CD4-positive, alpha-beta T cell (primary cell): ENCODE data around the gene MID2. TPM values are rescaled to one million over a fixed set of nuclear protein-coding genes. Genes with fewer than 3 reads are reported as not detected.

ENCODE experiments used
- ATAC-seq: fragments of 200-7000 bp; cut with Tn5 transposase; one replicate; pipeline ENCODE4 v1.10.0; 2022; ENCODE audit warnings: mild to moderate bottlenecking; ENCODE audit not compliant: poor library complexity
- CTCF ChIA-PET: fragments of 350-600 bp; sonication (Branson Sonifier 250); formaldehyde crosslinking; loops from one replicate; lab custom pipeline; 2021; ENCODE audit warnings: antibody characterized with exemption, inconsistent platforms; lab: Charles Lee
- POLR2A ChIA-PET: fragments of 350-600 bp; sonication (Branson Sonifier 250); formaldehyde crosslinking; loops from one replicate; lab custom pipeline; 2021; ENCODE audit warnings: antibody characterized with exemption, inconsistent platforms; lab: Charles Lee
- DNase-seq, 14 experiments: peaks; one replicate each; pipeline ENCODE4 v3.0.0-alpha.2; 2013 to 2020; ENCODE audit warnings: mixed read lengths in 2 of 14
- H3K27ac ChIP-seq, 2 donors: one replicate each; pipeline versions ENCODE4 v1.5.1 to v1.7.0; 2013; ENCODE audit warnings: low read length in 2 of 2, low read depth in 1 of 2, mild to moderate bottlenecking in 1 of 2
- H3K27me3 ChIP-seq, 2 experiments: 1 replicate in 1 of 2; 2 replicates in 1 of 2; pipeline versions ENCODE4 v1.6.1 to v1.7.0; 2013; ENCODE audit warnings: low read length in 2 of 2, control low read depth in 1 of 2, mild to moderate bottlenecking in 1 of 2, moderate library complexity in 1 of 2; ENCODE audit not compliant: insufficient read depth in 2 of 2, control insufficient read depth in 1 of 2
- H3K36me3 ChIP-seq: one replicate; pipeline ENCODE4 v1.6.1; 2013; ENCODE audit warnings: low read length, control low read depth; ENCODE audit not compliant: insufficient read depth
- H3K4me1 ChIP-seq: one replicate; pipeline ENCODE4 v1.6.1; 2013; ENCODE audit warnings: low read length, control low read depth; ENCODE audit not compliant: insufficient read depth
- H3K4me3 ChIP-seq: one replicate; pipeline ENCODE4 v1.5.1; 2013; ENCODE audit warnings: mild to moderate bottlenecking, low read length, moderate library complexity
- H3K9me3 ChIP-seq, 2 experiments: 1 replicate in 1 of 2; 2 replicates in 1 of 2; pipeline versions ENCODE4 v1.6.1 to v1.7.0; 2013; ENCODE audit warnings: low read length in 2 of 2, mild to moderate bottlenecking in 2 of 2, control low read depth in 1 of 2, moderate library complexity in 1 of 2; ENCODE audit not compliant: control insufficient read depth in 1 of 2, insufficient read depth in 1 of 2
- H3K27ac Mint-ChIP-seq: one replicate; pipeline ENCODE4 v1.8.0; 2020; ENCODE audit warnings: mixed read lengths
- H3K27me3 Mint-ChIP-seq: one replicate; pipeline ENCODE4 v1.8.0; 2021; ENCODE audit warnings: mixed read lengths
- H3K36me3 Mint-ChIP-seq: one replicate; pipeline ENCODE4 v1.8.0; 2021; ENCODE audit warnings: low read depth, mixed read lengths
- H3K4me1 Mint-ChIP-seq: one replicate; pipeline ENCODE4 v1.8.0; 2021; ENCODE audit warnings: low read depth, mixed read lengths
- H3K4me3 Mint-ChIP-seq: one replicate; pipeline ENCODE4 v1.8.0; 2020; ENCODE audit warnings: mild to moderate bottlenecking, mixed read lengths
- H3K9me3 Mint-ChIP-seq: one replicate; pipeline ENCODE4 v1.8.0; 2020; ENCODE audit warnings: mixed read lengths
- intact Hi-C, 2 experiments: fragments of 100-400 bp; cut with DNase I in 1 of 2; cut with micrococcal nuclease in 1 of 2; formaldehyde crosslinking; loops; one replicate each; pipeline versions ENCODE4 v1.15.1 to v1.9.0; 2023 to 2025; cut with DNase I, micrococcal nuclease
- total RNA-seq, 174 experiments: library from RNA in 2 of 174; stranded (reverse) in 2 of 174; gene quantifications; one replicate each; pipeline ENCODE4 v1.2.3 and lab custom pipeline; 2021 to 2026
- TF ChIP-seq, protein P1 (sequence below): fragments of 200-600 bp; IDR thresholded peaks from one replicate; pipeline ENCODE4 v1.8.0; 2022; ENCODE audit warnings: antibody characterized with exemption, mild to moderate bottlenecking

MID2 gene
- total RNA-seq, 2 experiments from 2014 or later = 15.7 to 16.9 TPM

DNA sequence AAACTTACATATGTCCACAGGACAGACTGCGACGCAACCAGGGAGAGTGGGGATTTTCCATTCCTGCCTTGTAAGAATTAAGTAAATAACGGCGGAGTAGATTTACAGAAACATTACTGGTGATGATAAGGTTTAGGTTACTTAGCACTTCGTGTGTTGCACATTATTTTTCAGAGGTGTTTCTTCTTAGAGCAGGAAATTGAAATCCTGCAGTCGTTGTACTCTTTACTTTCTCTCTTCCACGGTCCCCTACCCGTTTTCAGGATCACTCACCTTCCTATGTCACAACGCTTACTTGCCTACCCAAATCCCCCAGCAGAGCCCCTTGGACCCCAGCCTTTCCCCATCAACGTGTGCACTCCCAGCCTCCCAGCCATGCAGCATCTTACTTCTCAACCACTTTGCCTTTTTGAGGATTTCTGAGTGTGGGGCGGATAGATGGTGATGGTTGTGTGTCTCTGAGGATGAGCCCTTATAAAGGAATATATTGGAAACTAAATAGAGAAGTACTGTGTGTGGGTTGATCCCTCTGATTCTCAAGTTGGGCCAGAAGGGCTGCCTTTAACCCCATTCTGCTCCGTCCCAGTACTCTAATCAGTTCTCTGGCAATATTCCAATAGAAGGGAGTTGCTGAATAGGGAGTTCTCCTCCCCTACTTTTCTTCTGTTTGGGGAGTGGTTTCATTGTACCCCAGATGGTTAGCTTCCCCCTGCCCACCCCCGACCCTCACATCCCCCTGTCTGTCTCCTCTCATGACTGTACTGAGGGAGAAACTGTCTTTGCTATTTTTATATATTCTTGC is 1.6 kb downstream of the MID2 start:
- H3K27ac Mint-ChIP-seq = peak overlapping the region; percentile 90
- POLR2A ChIA-PET = interaction anchor here (2.3 kb wide), 1 partner anchor 199 kb away, joined by 17 read pairs; the partner anchor contains the start of gene PRPS1
- Histone ChIP-seq H3K27ac (no peak overlapping the region), H3K4me1 (peaks cover 20% of the 10 kb centered on the region), H3K9me3 (no peaks in the 10 kb centered on the region), H3K27me3 (no peaks in the 10 kb centered on the region), H3K36me3 (no peaks in the 10 kb centered on the region), H3K4me3 (peak overlapping the region; percentile 42)
- peaks cover 58% of the 10 kb centered on the region for H3K4me1 Mint-ChIP-seq
- ATAC-seq = no peak
- peak in 2 of 14 experiments; percentile 13 to 31 for DNase-seq
- TF ChIP-seq, protein P1, sequence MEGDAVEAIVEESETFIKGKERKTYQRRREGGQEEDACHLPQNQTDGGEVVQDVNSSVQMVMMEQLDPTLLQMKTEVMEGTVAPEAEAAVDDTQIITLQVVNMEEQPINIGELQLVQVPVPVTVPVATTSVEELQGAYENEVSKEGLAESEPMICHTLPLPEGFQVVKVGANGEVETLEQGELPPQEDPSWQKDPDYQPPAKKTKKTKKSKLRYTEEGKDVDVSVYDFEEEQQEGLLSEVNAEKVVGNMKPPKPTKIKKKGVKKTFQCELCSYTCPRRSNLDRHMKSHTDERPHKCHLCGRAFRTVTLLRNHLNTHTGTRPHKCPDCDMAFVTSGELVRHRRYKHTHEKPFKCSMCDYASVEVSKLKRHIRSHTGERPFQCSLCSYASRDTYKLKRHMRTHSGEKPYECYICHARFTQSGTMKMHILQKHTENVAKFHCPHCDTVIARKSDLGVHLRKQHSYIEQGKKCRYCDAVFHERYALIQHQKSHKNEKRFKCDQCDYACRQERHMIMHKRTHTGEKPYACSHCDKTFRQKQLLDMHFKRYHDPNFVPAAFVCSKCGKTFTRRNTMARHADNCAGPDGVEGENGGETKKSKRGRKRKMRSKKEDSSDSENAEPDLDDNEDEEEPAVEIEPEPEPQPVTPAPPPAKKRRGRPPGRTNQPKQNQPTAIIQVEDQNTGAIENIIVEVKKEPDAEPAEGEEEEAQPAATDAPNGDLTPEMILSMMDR = no peak
- intact Hi-C loops = loop anchor here in 1 of 2 experiments (5.0 kb wide), 1 partner anchor 50 kb away; the partner anchor contains the start of genes NCBP2L and TSC22D3
- peak overlapping the region; percentile 93 for H3K4me3 Mint-ChIP-seq
- CTCF ChIA-PET = interaction anchor here (0.9 to 1.0 kb wide), 2 partner anchors 111 to 155 kb away, joined by 3 to 5 read pairs; no protein-coding TSS in a partner anchor
- peaks cover 5% of the 10 kb centered on the region for H3K27me3 Mint-ChIP-seq
- no peaks in the 10 kb centered on the region for H3K9me3 Mint-ChIP-seq
- H3K36me3 Mint-ChIP-seq = no peaks in the 10 kb centered on the region

DNA sequence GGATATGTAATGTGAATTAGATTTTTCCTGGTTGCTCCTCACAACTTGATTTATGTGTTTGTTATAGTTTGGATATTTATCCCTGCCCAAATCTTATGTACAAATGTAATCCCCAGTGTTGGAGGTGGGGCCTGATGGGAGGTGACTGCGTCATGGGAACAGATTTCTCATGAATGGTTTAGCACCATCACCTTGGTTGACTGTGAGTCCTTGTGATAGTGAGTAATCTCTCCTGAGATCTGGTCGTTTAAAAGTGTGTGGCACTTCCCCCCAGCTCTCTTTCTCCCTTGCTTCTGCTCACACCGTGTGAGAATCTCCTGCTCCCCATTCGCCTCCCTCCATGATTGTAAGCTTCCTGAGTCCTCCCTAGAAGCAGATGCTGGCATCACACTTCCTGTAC is 2.2 kb downstream of the MID2 start:
- Histone ChIP-seq H3K27me3 (no peaks in the 10 kb centered on the region), H3K36me3 (no peaks in the 10 kb centered on the region), H3K27ac (no peak overlapping the region), H3K9me3 (no peaks in the 10 kb centered on the region), H3K4me3 (no peak overlapping the region), H3K4me1 (peaks cover 20% of the 10 kb centered on the region)
- no peaks in the 10 kb centered on the region for H3K9me3 Mint-ChIP-seq
- H3K27ac Mint-ChIP-seq = peak overlapping the region; percentile 15
- intact Hi-C loops = loop anchor here in 1 of 2 experiments (5.0 kb wide), 1 partner anchor 51 kb away; the partner anchor contains the start of genes NCBP2L and TSC22D3
- TF ChIP-seq, protein P1 = no peak
- H3K4me1 Mint-ChIP-seq = peaks cover 60% of the 10 kb centered on the region
- H3K27me3 Mint-ChIP-seq = peaks cover 5% of the 10 kb centered on the region
- no peak for DNase-seq
- CTCF ChIA-PET = interaction anchor here (1.0 kb wide), 1 partner anchor 155 kb away, joined by 5 read pairs; no protein-coding TSS in a partner anchor
- POLR2A ChIA-PET = no interaction called here
- peak overlapping the region; percentile 46 for H3K4me3 Mint-ChIP-seq
- no peaks in the 10 kb centered on the region for H3K36me3 Mint-ChIP-seq
- no peak for ATAC-seq

DNA sequence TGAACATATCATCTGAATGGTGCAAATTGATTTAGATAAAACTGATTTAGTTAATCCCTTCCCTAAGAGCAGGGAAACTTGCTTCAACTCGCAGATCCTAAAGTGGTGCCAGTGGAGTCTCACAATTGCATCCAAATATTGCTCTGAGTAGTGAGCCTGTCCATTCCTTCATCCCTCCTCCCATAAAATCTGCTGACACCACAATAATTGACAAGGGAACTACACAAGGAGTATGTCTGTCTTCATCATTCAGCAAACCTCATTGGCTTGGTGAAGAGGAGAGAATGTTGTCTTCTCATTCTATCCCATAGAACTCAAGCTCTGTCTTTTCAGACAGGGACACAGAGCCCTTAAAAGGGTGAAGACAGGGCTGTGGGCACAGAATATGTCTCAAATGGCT is 4.2 kb downstream of the MID2 start:
- Histone ChIP-seq H3K27me3 (no peaks in the 10 kb centered on the region), H3K9me3 (no peaks in the 10 kb centered on the region), H3K27ac (no peak overlapping the region), H3K36me3 (no peaks in the 10 kb centered on the region), H3K4me3 (no peak overlapping the region), H3K4me1 (peaks cover 17% of the 10 kb centered on the region)
- CTCF ChIA-PET = no interaction called here
- Mint-ChIP-seq H3K4me3 (no peak overlapping the region), H3K9me3 (no peaks in the 10 kb centered on the region), H3K36me3 (no peaks in the 10 kb centered on the region), H3K27ac (no peak overlapping the region), H3K27me3 (no peaks in the 10 kb centered on the region), H3K4me1 (peaks cover 51% of the 10 kb centered on the region)
- ATAC-seq (no peak), DNase-seq (no peak)
- intact Hi-C loops = loop anchor here in 1 of 2 experiments (5.0 kb wide), 1 partner anchor 53 kb away; the partner anchor contains the start of genes NCBP2L and TSC22D3
- POLR2A ChIA-PET = no interaction called here
- TF ChIP-seq, protein P1 = no peak
